T follicular helper cell (primary cell): Measurements from ENCODE around the gene DUOXA1.

Source experiments
- DNase-seq: peaks from one replicate; pipeline ENCODE4 v3.0.0-alpha.2; 2020; ENCODE audit warnings: low read depth

Gene DUOXA1

GRCh38 chr15:45131510-45131909 is 1.8 kb upstream of the DUOXA1 start:
- DNase-seq = no peak

GRCh38 chr15:45130291-45131000 is 767 bp upstream of the DUOXA1 start:
- no peak for DNase-seq

- DNase-seq = no peak
These were observed 574 bp downstream of the DUOXA1 start for GRCh38 chr15:45128971-45129639.

- DNase-seq = peak; percentile 34
These were observed 3.0 kb downstream of the DUOXA1 start for GRCh38 chr15:45126535-45127158.

- DNase-seq = no peak
These were observed 6.3 kb downstream of the DUOXA1 start for GRCh38 chr15:45123397-45123796.

- DNase-seq = no peak
These were observed 7.0 kb downstream of the DUOXA1 start for GRCh38 chr15:45122719-45123118.

GRCh38 chr15:45121706-45122417 is 7.8 kb downstream of the DUOXA1 start:
- no peak for DNase-seq

- DNase-seq = no peak
These were observed 8.7 kb downstream of the DUOXA1 start for GRCh38 chr15:45121020-45121419.

GRCh38 chr15:45120081-45120972 is 9.4 kb downstream of the DUOXA1 start:
- DNase-seq = no peak

- DNase-seq = no peak
These were observed 10.7 kb downstream of the DUOXA1 start for GRCh38 chr15:45118996-45119395.

- peak; percentile 75 for DNase-seq
These were observed 11.5 kb downstream of the DUOXA1 start for GRCh38 chr15:45118131-45118588.

- no peak for DNase-seq
These were observed 12.2 kb downstream of the DUOXA1 start for GRCh38 chr15:45117308-45118130.

- DNase-seq = no peak
These were observed 13.0 kb downstream of the DUOXA1 start for GRCh38 chr15:45116482-45117307.

GRCh38 chr15:45116006-45116481 is 13.6 kb downstream of the DUOXA1 start:
- no peak for DNase-seq

- DNase-seq = no peak
These were observed 14.3 kb downstream of the DUOXA1 start for GRCh38 chr15:45115312-45115820.

GRCh38 chr15:45114751-45115085 is 15.0 kb downstream of the DUOXA1 start:
- no peak for DNase-seq

GRCh38 chr15:45114076-45114750 is 15.5 kb downstream of the DUOXA1 start, which contains the start of the genes DUOX2 and DUOXA2:
Gene DUOX2, minus strand, starts transcription at chr15:45114172. Its CDS starts 761 bp downstream, at chr15:45113411.
Gene DUOXA2, plus strand, starts transcription at chr15:45114326. Its CDS starts 280 bp downstream, at chr15:45114606.
- DNase-seq = no peak

GRCh38 chr15:45113380-45113990 is 16.2 kb downstream of the DUOXA1 start:
- no peak for DNase-seq
